ENCODE measurements around the gene CD74.

CD74 gene

DNA sequence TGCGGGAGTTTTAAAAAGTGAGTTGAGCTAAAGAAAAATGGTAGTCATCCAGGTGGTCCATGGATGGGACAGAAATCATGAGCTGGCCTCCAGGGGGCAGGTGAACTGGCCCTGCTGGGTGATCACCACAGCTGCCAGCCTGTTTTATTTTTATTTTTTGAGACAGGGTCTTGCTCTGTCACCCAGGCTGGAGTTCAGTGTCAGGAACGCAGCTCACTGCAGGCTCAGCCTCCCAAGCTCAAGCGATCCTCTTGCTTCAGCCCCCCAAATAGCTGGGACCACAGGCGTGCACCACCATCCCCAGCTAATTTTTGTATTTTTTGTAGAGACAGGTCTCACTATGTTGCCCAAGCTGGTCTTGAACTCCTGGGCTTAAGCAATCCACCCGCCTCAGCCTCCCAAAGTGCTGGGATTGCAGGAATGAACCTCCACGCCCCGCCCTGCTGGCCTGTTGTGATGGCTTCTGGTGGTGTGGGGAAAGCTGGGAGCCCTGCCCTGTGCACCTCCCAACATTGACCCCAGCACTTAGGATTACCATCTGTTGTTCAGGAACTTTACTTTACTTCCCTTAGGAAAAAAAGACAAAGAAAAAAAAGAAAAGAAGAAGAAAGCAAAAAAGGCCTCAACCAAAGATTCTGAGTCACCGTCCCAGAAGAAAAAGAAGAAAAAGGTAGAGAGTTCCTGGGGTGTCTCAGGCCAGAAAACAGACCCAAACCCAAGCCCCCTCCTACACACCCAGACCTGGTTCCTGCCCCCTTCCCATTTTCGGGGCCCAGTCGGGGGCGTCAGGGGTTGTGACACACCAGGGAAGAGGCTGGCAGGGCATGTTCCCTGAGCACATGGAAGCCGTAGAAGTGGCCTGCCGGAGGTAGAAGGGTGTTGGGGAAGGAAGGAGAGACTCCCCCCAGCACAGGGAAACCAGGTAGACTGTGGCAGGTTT, 14.7 kb downstream of the CD74 start:
- in situ Hi-C loops (cut with HindIII; ENCODE audit: low sequenced_read_pairs): no loop called here

DNA sequence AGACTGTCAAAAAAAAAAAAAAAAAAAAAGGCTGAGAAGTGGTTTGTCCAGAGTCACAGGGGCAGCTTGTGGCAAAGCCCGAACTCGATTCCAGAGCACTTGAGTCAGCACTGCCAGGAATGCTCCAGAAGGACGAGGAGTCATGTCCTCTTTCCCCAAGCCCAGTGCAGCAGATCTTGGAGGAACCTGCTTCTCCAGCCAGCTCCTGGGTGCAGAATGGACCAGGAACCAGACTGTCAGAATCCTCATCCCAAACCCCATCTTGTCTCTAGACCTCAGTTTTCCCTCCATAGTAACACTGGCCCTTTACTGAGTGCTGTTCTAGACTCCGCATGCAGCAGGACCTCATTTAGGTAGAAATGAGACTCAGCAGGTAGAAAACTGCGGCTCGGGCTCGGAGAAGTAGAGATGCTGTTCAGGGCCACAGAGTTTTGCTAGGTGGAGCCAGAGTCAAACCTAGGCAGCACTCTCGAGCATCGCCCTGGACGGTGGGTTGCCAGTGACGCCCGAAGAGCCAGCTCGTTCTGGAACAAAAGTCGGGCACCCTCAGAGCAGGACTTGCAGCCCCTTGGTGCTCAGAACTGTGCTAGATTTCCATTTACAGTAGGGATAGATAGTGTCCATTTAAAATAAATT, 15.4 kb downstream of the CD74 start:
- TF ChIP-seq, protein P1, sequence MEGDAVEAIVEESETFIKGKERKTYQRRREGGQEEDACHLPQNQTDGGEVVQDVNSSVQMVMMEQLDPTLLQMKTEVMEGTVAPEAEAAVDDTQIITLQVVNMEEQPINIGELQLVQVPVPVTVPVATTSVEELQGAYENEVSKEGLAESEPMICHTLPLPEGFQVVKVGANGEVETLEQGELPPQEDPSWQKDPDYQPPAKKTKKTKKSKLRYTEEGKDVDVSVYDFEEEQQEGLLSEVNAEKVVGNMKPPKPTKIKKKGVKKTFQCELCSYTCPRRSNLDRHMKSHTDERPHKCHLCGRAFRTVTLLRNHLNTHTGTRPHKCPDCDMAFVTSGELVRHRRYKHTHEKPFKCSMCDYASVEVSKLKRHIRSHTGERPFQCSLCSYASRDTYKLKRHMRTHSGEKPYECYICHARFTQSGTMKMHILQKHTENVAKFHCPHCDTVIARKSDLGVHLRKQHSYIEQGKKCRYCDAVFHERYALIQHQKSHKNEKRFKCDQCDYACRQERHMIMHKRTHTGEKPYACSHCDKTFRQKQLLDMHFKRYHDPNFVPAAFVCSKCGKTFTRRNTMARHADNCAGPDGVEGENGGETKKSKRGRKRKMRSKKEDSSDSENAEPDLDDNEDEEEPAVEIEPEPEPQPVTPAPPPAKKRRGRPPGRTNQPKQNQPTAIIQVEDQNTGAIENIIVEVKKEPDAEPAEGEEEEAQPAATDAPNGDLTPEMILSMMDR (IDR thresholded peaks at IDR 0.05; ENCODE audit: low read depth, low read length, missing control alignments): no peak
- DNase-seq (ENCODE audit: low read depth): no peak
- H3K4me3 ChIP-seq (ENCODE audit: low read depth, low read length): no peak overlapping the region
- in situ Hi-C loops (cut with HindIII; ENCODE audit: low sequenced_read_pairs): no loop called here

More for the DNA sequence above, 14.7 kb downstream of the CD74 start:
- DNase-seq (ENCODE audit: low read depth): no peak
- no peak overlapping the region for H3K4me3 ChIP-seq (ENCODE audit: low read depth, low read length)
- TF ChIP-seq, protein P1 (IDR thresholded peaks at IDR 0.05; ENCODE audit: low read depth, low read length, missing control alignments): no peak

DNA sequence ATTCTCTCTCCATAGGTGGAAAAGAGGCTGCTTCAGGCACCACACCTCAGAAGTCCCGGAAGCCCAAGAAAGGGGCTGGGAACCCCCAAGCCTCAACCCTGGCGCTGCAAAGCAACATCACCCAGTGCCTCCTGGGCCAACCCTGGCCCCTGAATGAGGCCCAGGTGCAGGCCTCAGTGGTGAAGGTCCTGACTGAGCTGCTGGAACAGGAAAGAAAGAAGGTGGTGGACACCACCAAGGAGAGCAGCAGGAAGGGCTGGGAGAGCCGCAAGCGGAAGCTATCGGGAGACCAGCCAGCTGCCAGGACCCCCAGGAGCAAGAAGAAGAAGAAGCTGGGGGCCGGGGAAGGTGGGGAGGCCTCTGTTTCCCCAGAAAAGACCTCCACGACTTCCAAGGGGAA, 16.4 kb downstream of the CD74 start:
- no peak for DNase-seq (ENCODE audit: low read depth)
- in situ Hi-C loops (cut with HindIII; ENCODE audit: low sequenced_read_pairs): no loop called here
- TF ChIP-seq, protein P1 (IDR thresholded peaks at IDR 0.05; ENCODE audit: low read depth, low read length, missing control alignments): no peak
- H3K4me3 ChIP-seq (ENCODE audit: low read depth, low read length): no peak overlapping the region

DNA sequence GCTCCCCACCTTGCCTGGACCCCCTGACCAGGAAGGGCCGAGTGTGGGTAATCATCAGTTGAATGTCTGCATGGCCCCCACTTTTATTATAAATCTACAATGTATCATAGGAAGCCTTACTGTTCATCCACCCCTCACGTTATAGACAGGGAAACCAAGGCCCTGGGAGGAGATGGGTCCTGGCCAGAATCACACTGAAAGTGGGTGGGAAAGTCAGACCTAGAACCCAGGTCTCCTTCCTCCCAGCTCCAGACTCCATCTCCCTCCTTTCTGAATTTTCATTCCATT, 17.1 kb downstream of the CD74 start:
- DNase-seq (ENCODE audit: low read depth): no peak
- TF ChIP-seq, protein P1 (IDR thresholded peaks at IDR 0.05; ENCODE audit: low read depth, low read length, missing control alignments): no peak
- no peak overlapping the region for H3K4me3 ChIP-seq (ENCODE audit: low read depth, low read length)
- in situ Hi-C loops (cut with HindIII; ENCODE audit: low sequenced_read_pairs): no loop called here

DNA sequence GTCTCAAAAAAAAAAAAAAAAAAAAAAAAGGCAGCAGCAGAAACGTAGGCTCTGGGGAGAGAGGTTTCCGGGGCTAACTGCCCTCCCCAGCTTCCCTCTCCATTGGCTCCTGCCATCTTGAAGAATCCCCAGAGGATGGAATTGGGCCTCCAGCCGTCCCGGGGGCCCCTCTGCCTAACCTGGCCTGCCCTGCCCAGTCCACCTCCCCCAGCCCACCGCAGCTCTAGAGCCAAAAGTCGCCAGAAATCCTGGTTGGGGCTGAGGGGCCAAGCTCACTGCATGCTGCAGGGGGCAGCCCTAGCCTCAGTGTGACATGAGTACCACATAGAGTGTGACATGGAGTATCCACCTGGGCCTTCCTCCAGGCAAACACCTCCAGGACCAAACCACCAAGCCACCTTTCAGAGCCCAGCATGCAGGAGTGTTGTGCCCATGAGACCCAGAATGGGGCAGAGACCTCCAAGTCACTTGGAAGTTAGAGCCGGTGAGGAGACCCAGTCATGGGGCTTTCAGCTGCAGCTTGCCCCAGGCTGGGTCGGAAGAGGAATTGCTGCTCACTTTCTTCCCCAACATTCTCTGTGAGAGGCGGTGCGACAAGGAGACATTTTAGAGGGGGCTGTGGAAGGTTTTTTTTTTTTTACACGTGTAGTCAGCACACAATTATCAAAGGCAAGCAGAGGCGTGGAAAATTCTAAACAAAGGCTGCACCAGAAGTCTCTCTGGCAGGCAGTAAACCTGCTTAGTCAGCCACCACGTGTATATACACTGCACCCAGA, 17.6 kb downstream of the CD74 start:
- DNase-seq (ENCODE audit: low read depth): peak; percentile 28
- TF ChIP-seq, protein P1 (IDR thresholded peaks at IDR 0.05; ENCODE audit: low read depth, low read length, missing control alignments): no peak
- no peak overlapping the region for H3K4me3 ChIP-seq (ENCODE audit: low read depth, low read length)
- in situ Hi-C loops (cut with HindIII; ENCODE audit: low sequenced_read_pairs): no loop called here

DNA sequence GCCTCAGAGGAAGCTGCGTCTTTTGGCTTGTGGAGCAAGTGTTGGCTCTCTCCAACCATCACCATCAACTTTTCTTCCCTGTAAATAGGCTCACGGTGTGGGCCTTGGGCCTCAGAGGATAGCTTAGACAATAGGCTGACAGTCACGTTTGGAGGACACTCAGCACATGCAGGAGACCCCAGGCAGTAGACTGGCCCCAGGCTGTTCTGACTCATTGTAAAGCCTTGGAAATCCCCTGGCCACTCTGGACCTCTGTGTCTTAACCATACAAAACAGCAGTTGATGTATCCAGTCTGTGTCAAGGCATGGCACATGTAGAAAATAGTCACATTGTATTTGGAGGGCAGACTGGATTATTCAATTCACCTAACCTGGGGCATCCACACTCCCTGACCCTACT, 18.6 kb downstream of the CD74 start:
- H3K4me3 ChIP-seq (ENCODE audit: low read depth, low read length): no peak overlapping the region
- no peak for DNase-seq (ENCODE audit: low read depth)
- in situ Hi-C loops (cut with HindIII; ENCODE audit: low sequenced_read_pairs): no loop called here
- TF ChIP-seq, protein P1 (IDR thresholded peaks at IDR 0.05; ENCODE audit: low read depth, low read length, missing control alignments): no peak
